HepG2 (cell line): ENCODE measurements around the gene CTCF. TPM values are rescaled to one million over a fixed set of nuclear protein-coding genes. Genes with fewer than 3 reads are reported as not detected.

Experiments used
- GATA4 ChIP-seq: sonication (generic); IDR thresholded peaks from 2 replicates; pipeline ENCODE4 v1.6.1; 2016; ENCODE audit warnings: antibody characterized with exemption, low read depth, borderline replicate concordance
- MAF1 ChIP-seq: sonication (generic); formaldehyde crosslinking; IDR thresholded peaks from 2 replicates; pipeline ENCODE4 v1.5.0; 2020; ENCODE audit warnings: missing genetic modification reagents, borderline replicate concordance
- RNF2 ChIP-seq: fragments of 450-650 bp; conservative IDR thresholded peaks from 2 replicates; pipeline ENCODE4 v1.6.1; 2016; ENCODE audit warnings: low read depth
- SNAPC2 ChIP-seq: sonication (generic); formaldehyde crosslinking; IDR thresholded peaks from 2 replicates; pipeline ENCODE4 v1.8.1; 2022; ENCODE audit warnings: mild to moderate bottlenecking, missing genetic modification reagents
- polyA plus RNA-seq, 8 experiments: library from polyadenylated mRNA; depleted of rRNA in 3 of 8; stranded (reverse) in 7 of 8; unstranded in 1 of 8; fragments of >200 nt; fragmentation: Illumina TruSeq in 4 of 8; extraction: Trizol in 4 of 8; gene quantifications; 2 replicates each; pipeline versions ENCODE4 v1.2.1 to v1.2.3, GENCODE V29; 2011 to 2016; ENCODE audit warnings: low read depth in 4 of 8, missing spikeins in 1 of 8, mixed read lengths in 1 of 8; ENCODE audit not compliant: insufficient read depth in 1 of 8
- total RNA-seq, 5 experiments: library from RNA; depleted of rRNA; stranded (reverse); fragments of >200 nt; fragmentation: Illumina TruSeq; extraction: Trizol; gene quantifications; 2 replicates each; pipeline ENCODE4 v1.2.3, GENCODE V29; 2016; ENCODE audit warnings: low read depth in 1 of 5
- TF ChIP-seq, protein P1 (sequence below): sonication (generic); formaldehyde crosslinking; IDR thresholded peaks from 2 replicates; pipeline ENCODE4 v1.4.0; 2020; ENCODE audit warnings: missing genetic modification reagents, borderline replicate concordance
- TF ChIP-seq, protein P2 (sequence below), 2 experiments: sonication (generic) in 1 of 2; formaldehyde crosslinking in 1 of 2; IDR thresholded peaks; 2 replicates each; pipeline versions ENCODE4 v1.4.0 to v1.6.1; 2018 to 2020; ENCODE audit warnings: missing genetic modification reagents in 2 of 2, borderline replicate concordance in 1 of 2, low read depth in 1 of 2, mild to moderate bottlenecking in 1 of 2, missing biosample characterization in 1 of 2
- TF ChIP-seq, protein P3 (sequence below): sonication (generic); formaldehyde crosslinking; IDR thresholded peaks from 2 replicates; pipeline ENCODE4 v1.9.0; 2022; ENCODE audit warnings: low read depth, missing genetic modification reagents
- TF ChIP-seq, protein P4 (sequence below): sonication (generic); formaldehyde crosslinking; IDR thresholded peaks from 2 replicates; pipeline ENCODE4 v1.4.0; 2020; ENCODE audit warnings: missing genetic modification reagents, borderline replicate concordance
- TF ChIP-seq, protein P5 (sequence below): sonication (generic); formaldehyde crosslinking; IDR thresholded peaks from 2 replicates; pipeline ENCODE4 v1.5.1; 2020; ENCODE audit warnings: missing genetic modification reagents, mild to moderate bottlenecking, borderline replicate concordance
- TF ChIP-seq, protein P6 (sequence below): sonication (generic); formaldehyde crosslinking; IDR thresholded peaks from 2 replicates; pipeline ENCODE4 v1.8.1; 2023; ENCODE audit warnings: mild to moderate bottlenecking, missing genetic modification reagents
- TF ChIP-seq, protein P7 (sequence below), 2 experiments: IDR thresholded peaks; 2 replicates each; pipeline ENCODE4 v1.6.1; 2011 to 2012; ENCODE audit warnings: low read length in 2 of 2, borderline replicate concordance in 1 of 2, low read depth in 1 of 2, mild to moderate bottlenecking in 1 of 2, moderate library complexity in 1 of 2

CTCF gene
- total and polyA plus RNA-seq, 2 of the 13 experiments (the other 11 are each of a cell fraction or from before 2014, with no cell fraction given) = 19.5 to 37.5 TPM

DNA sequence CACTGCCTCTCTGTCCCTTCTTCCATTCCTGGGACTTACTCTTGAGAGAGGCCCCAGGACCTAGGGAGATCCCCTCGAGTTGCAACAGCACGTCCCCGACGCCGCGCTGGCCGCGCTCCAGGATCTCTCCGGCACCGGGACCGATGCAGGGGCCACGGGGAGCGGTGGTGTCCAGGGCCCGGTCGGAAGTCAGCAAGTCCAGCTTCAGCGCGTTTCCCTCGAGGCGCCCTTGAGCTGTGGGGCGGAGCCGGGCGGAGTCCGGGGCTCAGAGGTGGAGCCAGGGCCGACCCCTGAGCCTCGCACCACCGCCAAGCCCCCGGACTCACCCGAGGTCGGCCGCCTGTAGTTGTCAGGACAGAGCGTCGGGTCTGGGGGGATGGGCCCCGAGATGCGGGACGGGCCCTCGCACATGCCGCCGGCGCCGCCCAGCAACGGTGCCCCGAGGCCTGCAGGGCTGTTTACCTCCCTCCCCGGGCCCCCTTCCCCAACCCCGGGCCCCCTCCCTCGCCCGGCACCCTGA, 103.8 kb downstream of the CTCF start (continued):
- TF ChIP-seq, protein P1, sequence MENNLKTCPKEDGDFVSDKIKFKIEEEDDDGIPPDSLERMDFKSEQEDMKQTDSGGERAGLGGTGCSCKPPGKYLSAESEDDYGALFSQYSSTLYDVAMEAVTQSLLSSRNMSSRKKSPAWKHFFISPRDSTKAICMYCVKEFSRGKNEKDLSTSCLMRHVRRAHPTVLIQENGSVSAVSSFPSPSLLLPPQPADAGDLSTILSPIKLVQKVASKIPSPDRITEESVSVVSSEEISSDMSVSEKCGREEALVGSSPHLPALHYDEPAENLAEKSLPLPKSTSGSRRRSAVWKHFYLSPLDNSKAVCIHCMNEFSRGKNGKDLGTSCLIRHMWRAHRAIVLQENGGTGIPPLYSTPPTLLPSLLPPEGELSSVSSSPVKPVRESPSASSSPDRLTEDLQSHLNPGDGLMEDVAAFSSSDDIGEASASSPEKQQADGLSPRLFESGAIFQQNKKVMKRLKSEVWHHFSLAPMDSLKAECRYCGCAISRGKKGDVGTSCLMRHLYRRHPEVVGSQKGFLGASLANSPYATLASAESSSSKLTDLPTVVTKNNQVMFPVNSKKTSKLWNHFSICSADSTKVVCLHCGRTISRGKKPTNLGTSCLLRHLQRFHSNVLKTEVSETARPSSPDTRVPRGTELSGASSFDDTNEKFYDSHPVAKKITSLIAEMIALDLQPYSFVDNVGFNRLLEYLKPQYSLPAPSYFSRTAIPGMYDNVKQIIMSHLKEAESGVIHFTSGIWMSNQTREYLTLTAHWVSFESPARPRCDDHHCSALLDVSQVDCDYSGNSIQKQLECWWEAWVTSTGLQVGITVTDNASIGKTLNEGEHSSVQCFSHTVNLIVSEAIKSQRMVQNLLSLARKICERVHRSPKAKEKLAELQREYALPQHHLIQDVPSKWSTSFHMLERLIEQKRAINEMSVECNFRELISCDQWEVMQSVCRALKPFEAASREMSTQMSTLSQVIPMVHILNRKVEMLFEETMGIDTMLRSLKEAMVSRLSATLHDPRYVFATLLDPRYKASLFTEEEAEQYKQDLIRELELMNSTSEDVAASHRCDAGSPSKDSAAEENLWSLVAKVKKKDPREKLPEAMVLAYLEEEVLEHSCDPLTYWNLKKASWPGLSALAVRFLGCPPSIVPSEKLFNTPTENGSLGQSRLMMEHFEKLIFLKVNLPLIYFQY (CRISPR knock-in tag) = peak; percentile 70
- TF ChIP-seq GATA4 = no peak
- TF ChIP-seq, protein P2, sequence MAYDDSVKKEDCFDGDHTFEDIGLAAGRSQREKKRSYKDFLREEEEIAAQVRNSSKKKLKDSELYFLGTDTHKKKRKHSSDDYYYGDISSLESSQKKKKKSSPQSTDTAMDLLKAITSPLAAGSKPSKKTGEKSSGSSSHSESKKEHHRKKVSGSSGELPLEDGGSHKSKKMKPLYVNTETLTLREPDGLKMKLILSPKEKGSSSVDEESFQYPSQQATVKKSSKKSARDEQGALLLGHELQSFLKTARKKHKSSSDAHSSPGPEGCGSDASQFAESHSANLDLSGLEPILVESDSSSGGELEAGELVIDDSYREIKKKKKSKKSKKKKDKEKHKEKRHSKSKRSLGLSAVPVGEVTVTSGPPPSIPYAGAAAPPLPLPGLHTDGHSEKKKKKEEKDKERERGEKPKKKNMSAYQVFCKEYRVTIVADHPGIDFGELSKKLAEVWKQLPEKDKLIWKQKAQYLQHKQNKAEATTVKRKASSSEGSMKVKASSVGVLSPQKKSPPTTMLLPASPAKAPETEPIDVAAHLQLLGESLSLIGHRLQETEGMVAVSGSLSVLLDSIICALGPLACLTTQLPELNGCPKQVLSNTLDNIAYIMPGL (CRISPR knock-in tag; IDR thresholded peaks at IDR 0.05; ENCODE audit: borderline replicate concordance in 1 of 2, low read depth in 1 of 2) = peak in 1 of 2 experiments; percentile 2; a peak in 1 of 4 replicates
- TF ChIP-seq SNAPC2 = peak; percentile 24; the same call in 1 of the 2 replicates
- TF ChIP-seq, protein P3, sequence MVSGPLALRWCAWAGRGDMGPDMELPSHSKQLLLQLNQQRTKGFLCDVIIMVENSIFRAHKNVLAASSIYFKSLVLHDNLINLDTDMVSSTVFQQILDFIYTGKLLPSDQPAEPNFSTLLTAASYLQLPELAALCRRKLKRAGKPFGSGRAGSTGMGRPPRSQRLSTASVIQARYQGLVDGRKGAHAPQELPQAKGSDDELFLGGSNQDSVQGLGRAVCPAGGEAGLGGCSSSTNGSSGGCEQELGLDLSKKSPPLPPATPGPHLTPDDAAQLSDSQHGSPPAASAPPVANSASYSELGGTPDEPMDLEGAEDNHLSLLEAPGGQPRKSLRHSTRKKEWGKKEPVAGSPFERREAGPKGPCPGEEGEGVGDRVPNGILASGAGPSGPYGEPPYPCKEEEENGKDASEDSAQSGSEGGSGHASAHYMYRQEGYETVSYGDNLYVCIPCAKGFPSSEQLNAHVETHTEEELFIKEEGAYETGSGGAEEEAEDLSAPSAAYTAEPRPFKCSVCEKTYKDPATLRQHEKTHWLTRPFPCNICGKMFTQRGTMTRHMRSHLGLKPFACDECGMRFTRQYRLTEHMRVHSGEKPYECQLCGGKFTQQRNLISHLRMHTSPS (CRISPR knock-in tag) = no peak
- TF ChIP-seq MAF1 (CRISPR knock-in tag) = no peak
- TF ChIP-seq, protein P4, sequence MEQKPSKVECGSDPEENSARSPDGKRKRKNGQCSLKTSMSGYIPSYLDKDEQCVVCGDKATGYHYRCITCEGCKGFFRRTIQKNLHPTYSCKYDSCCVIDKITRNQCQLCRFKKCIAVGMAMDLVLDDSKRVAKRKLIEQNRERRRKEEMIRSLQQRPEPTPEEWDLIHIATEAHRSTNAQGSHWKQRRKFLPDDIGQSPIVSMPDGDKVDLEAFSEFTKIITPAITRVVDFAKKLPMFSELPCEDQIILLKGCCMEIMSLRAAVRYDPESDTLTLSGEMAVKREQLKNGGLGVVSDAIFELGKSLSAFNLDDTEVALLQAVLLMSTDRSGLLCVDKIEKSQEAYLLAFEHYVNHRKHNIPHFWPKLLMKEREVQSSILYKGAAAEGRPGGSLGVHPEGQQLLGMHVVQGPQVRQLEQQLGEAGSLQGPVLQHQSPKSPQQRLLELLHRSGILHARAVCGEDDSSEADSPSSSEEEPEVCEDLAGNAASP = 0 out of 2 replicates have a peak, but pooled peaks have one; percentile 16
- TF ChIP-seq, protein P5, sequence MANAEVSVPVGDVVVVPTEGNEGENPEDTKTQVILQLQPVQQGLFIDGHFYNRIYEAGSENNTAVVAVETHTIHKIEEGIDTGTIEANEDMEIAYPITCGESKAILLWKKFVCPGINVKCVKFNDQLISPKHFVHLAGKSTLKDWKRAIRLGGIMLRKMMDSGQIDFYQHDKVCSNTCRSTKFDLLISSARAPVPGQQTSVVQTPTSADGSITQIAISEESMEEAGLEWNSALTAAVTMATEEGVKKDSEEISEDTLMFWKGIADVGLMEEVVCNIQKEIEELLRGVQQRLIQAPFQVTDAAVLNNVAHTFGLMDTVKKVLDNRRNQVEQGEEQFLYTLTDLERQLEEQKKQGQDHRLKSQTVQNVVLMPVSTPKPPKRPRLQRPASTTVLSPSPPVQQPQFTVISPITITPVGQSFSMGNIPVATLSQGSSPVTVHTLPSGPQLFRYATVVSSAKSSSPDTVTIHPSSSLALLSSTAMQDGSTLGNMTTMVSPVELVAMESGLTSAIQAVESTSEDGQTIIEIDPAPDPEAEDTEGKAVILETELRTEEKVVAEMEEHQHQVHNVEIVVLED (CRISPR knock-in tag) = no peak
- TF ChIP-seq, protein P6, sequence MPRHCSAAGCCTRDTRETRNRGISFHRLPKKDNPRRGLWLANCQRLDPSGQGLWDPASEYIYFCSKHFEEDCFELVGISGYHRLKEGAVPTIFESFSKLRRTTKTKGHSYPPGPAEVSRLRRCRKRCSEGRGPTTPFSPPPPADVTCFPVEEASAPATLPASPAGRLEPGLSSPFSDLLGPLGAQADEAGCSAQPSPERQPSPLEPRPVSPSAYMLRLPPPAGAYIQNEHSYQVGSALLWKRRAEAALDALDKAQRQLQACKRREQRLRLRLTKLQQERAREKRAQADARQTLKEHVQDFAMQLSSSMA (CRISPR knock-in tag) = 0 out of 2 replicates have a peak, but pooled peaks have one; percentile 7
- 0 out of 2 replicates have a peak, but pooled peaks have one; percentile 34 for TF ChIP-seq RNF2
- TF ChIP-seq, protein P7, sequence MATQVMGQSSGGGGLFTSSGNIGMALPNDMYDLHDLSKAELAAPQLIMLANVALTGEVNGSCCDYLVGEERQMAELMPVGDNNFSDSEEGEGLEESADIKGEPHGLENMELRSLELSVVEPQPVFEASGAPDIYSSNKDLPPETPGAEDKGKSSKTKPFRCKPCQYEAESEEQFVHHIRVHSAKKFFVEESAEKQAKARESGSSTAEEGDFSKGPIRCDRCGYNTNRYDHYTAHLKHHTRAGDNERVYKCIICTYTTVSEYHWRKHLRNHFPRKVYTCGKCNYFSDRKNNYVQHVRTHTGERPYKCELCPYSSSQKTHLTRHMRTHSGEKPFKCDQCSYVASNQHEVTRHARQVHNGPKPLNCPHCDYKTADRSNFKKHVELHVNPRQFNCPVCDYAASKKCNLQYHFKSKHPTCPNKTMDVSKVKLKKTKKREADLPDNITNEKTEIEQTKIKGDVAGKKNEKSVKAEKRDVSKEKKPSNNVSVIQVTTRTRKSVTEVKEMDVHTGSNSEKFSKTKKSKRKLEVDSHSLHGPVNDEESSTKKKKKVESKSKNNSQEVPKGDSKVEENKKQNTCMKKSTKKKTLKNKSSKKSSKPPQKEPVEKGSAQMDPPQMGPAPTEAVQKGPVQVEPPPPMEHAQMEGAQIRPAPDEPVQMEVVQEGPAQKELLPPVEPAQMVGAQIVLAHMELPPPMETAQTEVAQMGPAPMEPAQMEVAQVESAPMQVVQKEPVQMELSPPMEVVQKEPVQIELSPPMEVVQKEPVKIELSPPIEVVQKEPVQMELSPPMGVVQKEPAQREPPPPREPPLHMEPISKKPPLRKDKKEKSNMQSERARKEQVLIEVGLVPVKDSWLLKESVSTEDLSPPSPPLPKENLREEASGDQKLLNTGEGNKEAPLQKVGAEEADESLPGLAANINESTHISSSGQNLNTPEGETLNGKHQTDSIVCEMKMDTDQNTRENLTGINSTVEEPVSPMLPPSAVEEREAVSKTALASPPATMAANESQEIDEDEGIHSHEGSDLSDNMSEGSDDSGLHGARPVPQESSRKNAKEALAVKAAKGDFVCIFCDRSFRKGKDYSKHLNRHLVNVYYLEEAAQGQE (IDR thresholded peaks at IDR 0.05; ENCODE audit: borderline replicate concordance in 1 of 2, low read depth in 1 of 2, low read length in 2 of 2) = no peak
